ENCODE results near the gene KRT15.

The KRT15 gene

GRCh38 chr17:41524261-41524660 is 5.6 kb upstream of the KRT15 start:
- no peak for DNase-seq (ENCODE audit: low read depth)

DNA sequence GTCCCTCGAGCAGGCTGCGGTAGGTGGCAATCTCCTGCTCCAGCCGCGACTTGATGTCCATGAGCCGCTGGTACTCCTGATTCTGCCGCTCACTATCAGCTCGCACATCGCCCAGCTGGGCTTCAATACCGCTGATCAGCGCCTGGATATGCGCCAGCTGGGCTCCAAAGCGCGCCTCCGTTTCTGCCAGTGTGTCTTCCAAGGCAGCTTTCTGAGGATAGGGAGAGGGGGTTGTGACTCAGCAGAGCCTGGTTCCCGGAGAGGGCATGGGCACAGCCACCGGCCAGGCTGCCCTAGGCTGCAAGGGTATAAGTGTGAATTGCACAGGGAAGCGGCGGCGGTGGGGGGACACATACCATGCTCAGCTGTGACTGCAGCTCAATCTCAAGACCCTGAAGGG is 5.1 kb upstream of the KRT15 start:
- no peak for DNase-seq (ENCODE audit: low read depth)

GRCh38 chr17:41523225-41523593 is 4.5 kb upstream of the KRT15 start:
- no peak for DNase-seq (ENCODE audit: low read depth)

DNA sequence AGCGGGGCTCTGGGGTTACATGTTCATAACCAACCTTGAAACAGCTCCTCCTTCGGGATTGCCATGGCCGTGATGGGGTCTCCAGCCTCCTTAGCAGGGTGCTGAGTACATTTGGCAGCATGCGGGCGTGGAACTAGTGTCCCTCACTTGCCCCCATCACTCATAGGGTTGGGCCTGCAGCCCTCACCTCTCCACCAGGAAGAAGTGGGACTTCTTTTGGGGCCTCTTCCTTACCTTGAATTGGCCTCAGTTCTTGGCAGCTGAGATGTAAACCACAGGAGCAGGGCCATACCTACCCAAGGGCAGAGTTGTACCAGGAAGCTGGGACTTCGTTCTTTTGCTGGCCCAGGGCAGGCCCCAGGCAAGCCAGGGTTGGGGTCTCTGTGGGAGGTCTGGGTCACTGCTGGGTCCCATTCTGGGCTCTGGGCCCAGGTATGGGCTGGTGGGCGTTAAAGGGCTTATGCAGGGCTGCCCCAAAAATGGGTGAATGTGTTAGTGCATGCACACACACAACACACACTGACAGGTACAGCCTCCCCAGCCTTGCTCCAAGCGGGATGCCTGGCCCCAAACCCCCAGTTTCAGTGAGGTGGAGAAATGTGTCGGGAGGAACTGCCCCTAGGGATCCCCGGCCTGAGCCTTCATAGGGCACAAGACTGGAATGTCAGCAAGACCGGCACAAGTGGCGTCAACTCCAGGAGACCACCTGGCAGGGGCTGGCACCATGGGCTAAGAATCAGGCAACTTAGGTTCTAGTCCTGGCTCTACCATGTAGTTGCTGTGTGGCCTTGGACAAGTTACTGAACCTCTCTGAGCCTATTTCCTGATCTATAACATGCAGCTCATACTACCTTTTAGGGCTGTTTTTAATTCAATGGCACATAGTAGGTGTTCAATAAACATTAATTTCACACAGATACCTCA is 3.9 kb upstream of the KRT15 start:
- DNase-seq (ENCODE audit: low read depth), result no peak

DNA sequence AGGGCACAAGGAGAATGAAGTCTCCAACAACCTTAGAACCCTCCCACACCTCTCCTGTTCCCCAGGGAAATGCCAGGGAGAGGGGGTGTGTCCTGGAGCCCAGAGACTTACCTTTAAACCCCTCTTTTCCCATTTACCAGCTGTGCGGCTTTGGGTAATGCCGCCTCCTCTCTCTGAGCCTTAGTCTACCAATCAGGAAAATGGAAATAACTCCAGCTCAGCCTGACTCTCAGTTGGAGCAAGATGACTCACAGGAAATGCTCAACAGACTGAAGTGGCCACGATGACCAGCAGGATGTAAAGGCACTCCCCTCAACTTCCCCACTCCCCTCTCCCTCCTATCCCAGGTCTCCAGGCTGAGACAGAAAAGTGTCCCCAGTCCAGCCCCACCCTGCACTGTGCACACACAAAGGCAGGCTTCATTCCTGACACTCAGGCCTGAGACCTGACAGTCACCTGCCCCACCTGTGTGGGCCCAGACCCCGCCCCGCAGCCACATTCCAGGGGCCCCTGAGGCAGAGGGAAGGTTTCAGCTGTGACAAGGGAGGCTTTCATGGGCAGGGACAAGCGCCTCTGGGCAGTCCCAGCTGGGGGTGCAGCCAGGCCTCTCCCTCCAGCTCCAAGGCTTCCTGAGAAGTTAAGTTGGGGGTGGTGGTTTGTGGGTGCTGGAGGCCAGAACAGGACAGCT is 3.0 kb upstream of the KRT15 start:
- no peak for DNase-seq (ENCODE audit: low read depth)

DNA sequence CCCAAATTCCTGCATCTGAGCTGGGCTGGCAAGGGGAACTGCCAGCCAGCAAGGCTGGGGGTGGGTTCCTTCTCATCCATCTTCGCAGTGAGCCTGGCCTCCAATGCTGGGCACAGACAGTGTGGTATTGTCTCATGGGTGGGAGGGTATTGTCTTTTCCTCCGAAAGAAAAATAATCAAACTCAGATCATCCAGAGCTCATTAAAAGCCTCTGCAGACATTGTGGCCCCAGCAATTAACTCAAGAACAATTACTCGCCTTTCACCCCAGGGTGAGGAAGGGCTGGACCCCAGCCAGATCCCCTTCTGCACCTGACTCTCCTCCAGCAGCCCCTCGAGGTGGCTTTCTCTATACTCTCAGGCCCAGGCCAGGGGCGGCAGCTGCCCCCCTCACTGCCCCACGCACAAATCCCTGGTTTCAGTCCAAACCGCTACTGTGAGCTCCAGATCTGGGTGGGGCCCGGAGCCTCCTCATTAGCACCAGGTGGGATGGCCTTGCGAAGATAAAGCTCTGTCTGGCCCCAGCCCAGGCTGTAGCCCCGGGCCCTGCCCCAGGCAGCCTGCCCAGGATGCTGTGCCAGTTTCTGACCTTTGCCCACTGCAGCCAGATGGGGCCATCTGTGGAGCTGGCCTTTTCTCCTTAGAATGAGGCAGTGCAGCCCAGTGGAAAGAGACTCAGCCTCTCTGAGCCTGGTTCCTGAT is 2.3 kb upstream of the KRT15 start:
- DNase-seq (ENCODE audit: low read depth), result no peak

- no peak for DNase-seq (ENCODE audit: low read depth)
Observed at GRCh38 chr17:41519501-41520224, 973 bp upstream of the KRT15 start.

GRCh38 chr17:41518031-41518430 is 659 bp downstream of the KRT15 start:
- DNase-seq (ENCODE audit: low read depth), result no peak

DNA sequence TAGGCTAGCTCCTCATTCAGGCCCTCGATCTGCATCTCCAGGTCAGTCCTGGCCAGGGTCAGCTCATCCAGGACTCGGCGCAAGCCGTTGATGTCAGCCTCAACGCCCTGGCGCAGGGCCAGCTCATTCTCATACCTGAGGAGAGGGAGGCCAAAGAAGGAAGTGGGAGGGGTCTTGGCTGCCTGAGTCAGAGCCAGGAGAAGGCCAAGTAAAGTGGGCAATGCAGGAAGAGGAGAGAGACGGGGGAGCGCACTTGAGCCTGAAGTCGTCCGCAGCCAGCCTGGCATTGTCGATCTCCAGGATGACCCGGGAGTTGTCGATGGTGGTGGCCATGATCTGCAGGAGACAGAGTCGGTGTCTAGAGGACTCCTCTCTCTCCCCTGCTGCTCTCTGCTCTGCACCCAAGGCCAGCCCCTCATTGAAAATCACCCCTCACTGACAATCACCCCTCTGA is 1.8 kb downstream of the KRT15 start:
- no peak for DNase-seq (ENCODE audit: low read depth)

DNA sequence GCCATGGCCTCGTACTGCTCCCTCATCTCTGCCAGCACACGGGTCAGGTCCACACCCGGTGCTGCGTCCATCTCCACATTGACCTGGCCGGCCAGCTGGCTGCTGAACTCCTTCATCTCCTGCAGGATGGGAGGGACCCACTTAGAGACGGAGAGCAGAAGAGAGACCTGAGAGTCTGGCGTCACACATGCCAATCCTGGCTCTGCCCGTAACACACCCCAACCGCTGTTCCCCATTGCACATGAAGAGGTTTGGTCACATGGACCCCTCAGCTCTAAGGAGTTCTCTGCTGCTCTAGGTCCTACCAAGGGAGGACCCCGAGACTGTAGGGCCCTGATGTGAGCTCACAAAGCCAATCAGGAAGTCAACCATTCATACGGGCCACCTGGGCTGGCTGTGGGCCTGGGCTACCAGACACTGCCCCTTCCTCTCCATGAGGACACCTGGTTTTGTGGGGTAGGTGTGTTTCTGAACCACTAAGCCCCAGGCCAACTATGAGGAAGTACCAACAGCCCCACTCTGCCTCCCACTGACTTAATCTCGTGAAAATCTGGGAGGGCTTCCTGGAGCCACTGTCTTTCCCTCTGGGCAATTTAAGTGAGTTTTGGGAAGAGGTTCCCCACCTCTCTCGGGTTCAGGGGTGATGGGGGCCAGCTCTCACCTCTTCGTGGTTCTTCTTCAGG is 2.4 kb downstream of the KRT15 start:
- DNase-seq (ENCODE audit: low read depth), result no peak

GRCh38 chr17:41513168-41513547 is 5.5 kb downstream of the KRT15 start:
- DNase-seq (ENCODE audit: low read depth), result no peak

- no peak for DNase-seq (ENCODE audit: low read depth)
Observed at GRCh38 chr17:41512546-41513167, 6.0 kb downstream of the KRT15 start.

DNA sequence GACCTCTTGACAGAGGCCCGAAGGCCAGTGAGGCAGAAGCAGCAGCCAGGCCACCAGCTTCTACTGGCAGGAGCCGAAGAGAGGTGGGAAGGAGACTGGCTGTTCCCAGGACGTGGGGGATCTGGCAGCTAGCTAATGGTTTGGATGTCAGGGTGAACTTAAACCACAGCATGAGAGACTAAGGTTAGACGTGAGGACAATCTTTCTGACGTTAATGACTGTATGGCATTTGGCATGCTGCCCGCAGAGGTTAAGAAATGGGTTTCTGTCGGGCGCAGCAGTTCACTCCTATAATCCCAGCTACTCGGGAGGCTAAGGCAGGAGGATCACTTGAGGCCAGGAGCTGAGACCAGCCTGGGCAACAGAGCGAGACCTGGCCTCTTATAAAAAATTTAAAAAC is 7.0 kb downstream of the KRT15 start:
- DNase-seq (ENCODE audit: low read depth), result no peak

DNA sequence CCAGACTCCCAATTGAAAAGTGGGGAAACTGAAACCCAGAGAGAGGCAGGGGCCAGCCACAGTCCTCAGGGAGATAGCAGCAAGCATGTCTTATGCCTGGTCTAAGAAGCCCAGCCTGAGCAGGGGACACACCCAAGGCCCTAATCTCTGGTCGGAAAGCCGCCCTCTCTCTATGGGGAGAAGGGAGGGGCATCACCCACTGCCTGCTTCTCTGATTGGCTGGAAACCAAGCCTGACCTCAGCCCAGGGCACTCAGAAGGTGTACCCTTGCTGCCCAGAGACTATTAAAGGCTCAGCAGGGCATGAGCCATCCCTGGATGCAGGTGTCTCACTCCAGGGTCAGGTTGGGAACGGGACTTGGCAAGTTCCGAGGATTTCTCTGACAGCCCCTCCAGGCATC is 7.6 kb downstream of the KRT15 start:
- DNase-seq (ENCODE audit: low read depth), result no peak

DNA sequence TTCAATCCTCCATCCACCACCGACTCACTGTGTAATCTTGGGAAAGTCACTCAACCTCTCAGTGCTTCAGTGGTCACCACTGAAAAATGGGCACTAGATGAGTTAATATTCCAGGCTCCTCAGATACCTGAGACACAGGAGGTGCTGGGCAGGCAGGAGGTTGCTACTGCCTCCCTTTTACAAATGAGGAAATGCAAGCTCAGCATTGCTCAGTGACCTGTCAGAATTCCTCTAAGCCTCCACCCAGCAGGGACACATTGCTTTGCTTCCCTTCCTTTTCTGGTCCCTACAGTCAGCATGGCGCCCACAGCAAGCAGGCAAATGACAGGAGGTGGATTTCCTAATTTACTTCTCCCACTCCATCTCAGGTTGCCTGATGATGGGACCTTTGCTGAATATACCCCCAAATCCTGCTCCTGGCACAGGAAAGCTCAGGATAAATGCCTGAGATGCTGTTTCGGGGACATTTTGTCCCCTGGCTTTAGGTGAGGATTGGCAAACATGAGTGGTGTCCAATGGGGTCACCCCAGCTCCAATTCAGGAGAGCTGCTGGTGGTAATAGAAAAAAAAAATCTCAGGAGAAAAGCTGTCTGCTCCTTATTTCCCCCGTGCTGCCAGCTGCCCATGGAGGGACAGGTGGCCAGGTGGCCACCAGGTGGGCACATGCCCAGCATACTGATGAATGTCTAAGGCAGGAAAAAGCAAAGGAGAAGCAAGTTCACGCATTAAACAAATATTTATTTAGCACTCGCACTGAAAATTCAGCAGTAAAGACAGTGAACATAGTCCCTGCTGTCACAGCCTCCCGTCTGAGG is 8.2 kb downstream of the KRT15 start:
- DNase-seq (ENCODE audit: low read depth), result no peak

GRCh38 chr17:41507315-41507880 is 11.3 kb downstream of the KRT15 start:
- DNase-seq (ENCODE audit: low read depth), result no peak

GRCh38 chr17:41505809-41506767 is 12.6 kb downstream of the KRT15 start:
- DNase-seq (ENCODE audit: low read depth), result no peak

GRCh38 chr17:41505007-41505808 is 13.5 kb downstream of the KRT15 start, which contains the start of gene KRT13:
KRT13 (minus strand) TSS chr17:41505612; CDS start chr17:41505550, 62 bp downstream.
- no peak for DNase-seq (ENCODE audit: low read depth)

All from stimulated activated CD8-positive, alpha-beta memory T cell treated with anti-CD3 and anti-CD28 coated beads, Interleukin-7, amount 100 ng/mL, for 24 hours (primary cell).